GM23338 (cell line): ENCODE measurements around the gene NOVA2. TPM values are rescaled to one million over a fixed set of nuclear protein-coding genes. Genes with fewer than 3 reads are reported as not detected.

Source experiments
- ATAC-seq: fragments of 200-7000 bp; cut with Tn5 transposase; 3 replicates; pipeline ENCODE4 v1.9.1; 2020
- DNase-seq: peaks from one replicate; pipeline ENCODE4 v3.0.0-alpha.2; 2015; ENCODE audit warnings: low spot score
- H2AFZ ChIP-seq: fragments of 200-600 bp; sonication (generic); 2 replicates; pipeline ENCODE4 v1.8.0; 2016; ENCODE audit warnings: antibody characterized with exemption, mild to moderate bottlenecking, moderate library complexity
- H3F3A ChIP-seq: fragments of 200-600 bp; sonication (generic); replicated peaks from 2 replicates; pipeline ENCODE4 v1.8.0; 2017; ENCODE audit warnings: antibody characterized with exemption, mixed run types, low read depth
- H3K27ac ChIP-seq: fragments of 200-600 bp; sonication (generic); 2 replicates; pipeline ENCODE4 v1.6.1; 2016; ENCODE audit warnings: low read depth
- H3K27me3 ChIP-seq: fragments of 200-600 bp; sonication (generic); 2 replicates; pipeline ENCODE4 v1.8.0; 2016; ENCODE audit warnings: mild to moderate bottlenecking, mixed run types, moderate library complexity; ENCODE audit not compliant: insufficient read depth
- H3K36me3 ChIP-seq: fragments of 200-600 bp; sonication (generic); 2 replicates; pipeline ENCODE4 v1.8.0; 2016; ENCODE audit warnings: mild to moderate bottlenecking; ENCODE audit not compliant: insufficient read depth
- H3K4me1 ChIP-seq: fragments of 200-600 bp; sonication (generic); 2 replicates; pipeline ENCODE4 v1.8.0; 2016; ENCODE audit warnings: mild to moderate bottlenecking, moderate library complexity; ENCODE audit not compliant: insufficient read depth
- H3K4me2 ChIP-seq: fragments of 200-600 bp; sonication (generic); 2 replicates; pipeline ENCODE4 v1.7.1; 2017; ENCODE audit warnings: mixed run types
- H3K4me3 ChIP-seq: fragments of 200-600 bp; sonication (generic); 2 replicates; pipeline ENCODE4 v1.6.1; 2016; ENCODE audit warnings: mixed run types
- H3K79me2 ChIP-seq: fragments of 200-600 bp; sonication (generic); replicated peaks from 2 replicates; pipeline ENCODE4 v1.8.0; 2017; ENCODE audit warnings: mild to moderate bottlenecking; ENCODE audit not compliant: insufficient read depth
- H3K9me2 ChIP-seq: fragments of 200-600 bp; sonication (generic); 2 replicates; pipeline ENCODE4 v1.8.0; 2017; ENCODE audit not compliant: insufficient read depth
- H4K20me1 ChIP-seq: fragments of 200-600 bp; sonication (generic); replicated peaks from 2 replicates; pipeline ENCODE4 v1.8.0; 2017; ENCODE audit warnings: mild to moderate bottlenecking; ENCODE audit not compliant: insufficient read depth
- H3K27ac Mint-ChIP-seq: 2 replicates; pipeline ENCODE4 v1.8.0; 2020; ENCODE audit warnings: inconsistent platforms, mild to moderate bottlenecking, moderate library complexity, mixed read lengths
- H3K27me3 Mint-ChIP-seq: 3 replicates; pipeline ENCODE4 v1.8.0; 2022; ENCODE audit warnings: low read depth, mild to moderate bottlenecking, moderate library complexity, mixed read lengths, inconsistent platforms; ENCODE audit not compliant: insufficient read depth, poor library complexity
- H3K36me3 Mint-ChIP-seq: 3 replicates; pipeline ENCODE4 v1.8.0; 2021; ENCODE audit warnings: low read depth, mild to moderate bottlenecking, inconsistent platforms, moderate library complexity, mixed read lengths
- H3K4me1 Mint-ChIP-seq: 3 replicates; pipeline ENCODE4 v1.8.0; 2020; ENCODE audit warnings: mild to moderate bottlenecking, inconsistent platforms, mixed read lengths
- H3K4me3 Mint-ChIP-seq: 3 replicates; pipeline ENCODE4 v1.8.0; 2021; ENCODE audit warnings: moderate library complexity, mild to moderate bottlenecking, inconsistent platforms, mixed read lengths
- H3K9me3 Mint-ChIP-seq: 3 replicates; pipeline ENCODE4 v1.8.0; 2020; ENCODE audit warnings: moderate library complexity, mild to moderate bottlenecking, inconsistent platforms, mixed read lengths
- CREB1 ChIP-seq: fragments of 250-450 bp; sonication (Bioruptor Pico); IDR thresholded peaks from 2 replicates; pipeline ENCODE4 v1.5.0; 2020; ENCODE audit warnings: low read depth, mild to moderate bottlenecking, moderate library complexity
- ETS1 ChIP-seq: IDR thresholded peaks from 2 replicates; pipeline ENCODE4 v1.6.1; 2016; ENCODE audit warnings: antibody characterized with exemption
- EZH2 ChIP-seq: fragments of 200-600 bp; sonication (generic); IDR thresholded peaks from one replicate; pipeline ENCODE4 v1.8.0; 2017; ENCODE audit warnings: antibody characterized with exemption, mild to moderate bottlenecking, low read depth; ENCODE audit not compliant: unreplicated experiment
- EZH2phosphoT487 ChIP-seq: fragments of 200-600 bp; sonication (generic); IDR thresholded peaks from one replicate; pipeline ENCODE4 v1.8.1; 2018; ENCODE audit warnings: antibody characterized with exemption; ENCODE audit not compliant: unreplicated experiment
- ZNF331 ChIP-seq: fragments of 250-450 bp; sonication (Bioruptor Pico); IDR thresholded peaks from 2 replicates; pipeline ENCODE4 v1.5.0; 2020; ENCODE audit warnings: low read depth, mild to moderate bottlenecking, moderate library complexity
- polyA plus RNA-seq: library from polyadenylated mRNA; unstranded; fragments of >200 nt; fragmentation: Nextera tagmentation; extraction: Ambion mirVana; gene quantifications from 2 replicates; pipeline ENCODE4 v1.2.1, GENCODE V29; 2016
- total RNA-seq: library from RNA; depleted of rRNA; stranded (reverse); fragments of >200 nt; shearing (Covaris generic); gene quantifications from 2 replicates; pipeline ENCODE4 v1.2.3, GENCODE V29; 2014
- TF ChIP-seq, protein P1 (sequence below), 2 experiments: fragments of 200-600 bp in 1 of 2; sonication (generic) in 1 of 2; conservative IDR thresholded peaks; 2 replicates each; pipeline versions ENCODE4 v1.5.1 to v1.6.1; 2016 to 2017; ENCODE audit warnings: antibody characterized with exemption in 2 of 2, low read depth in 2 of 2, mild to moderate bottlenecking in 2 of 2, moderate library complexity in 1 of 2

NOVA2 gene
- total and polyA plus RNA-seq, 2 experiments from 2014 or later = 5.1 to 13.7 TPM

DNA sequence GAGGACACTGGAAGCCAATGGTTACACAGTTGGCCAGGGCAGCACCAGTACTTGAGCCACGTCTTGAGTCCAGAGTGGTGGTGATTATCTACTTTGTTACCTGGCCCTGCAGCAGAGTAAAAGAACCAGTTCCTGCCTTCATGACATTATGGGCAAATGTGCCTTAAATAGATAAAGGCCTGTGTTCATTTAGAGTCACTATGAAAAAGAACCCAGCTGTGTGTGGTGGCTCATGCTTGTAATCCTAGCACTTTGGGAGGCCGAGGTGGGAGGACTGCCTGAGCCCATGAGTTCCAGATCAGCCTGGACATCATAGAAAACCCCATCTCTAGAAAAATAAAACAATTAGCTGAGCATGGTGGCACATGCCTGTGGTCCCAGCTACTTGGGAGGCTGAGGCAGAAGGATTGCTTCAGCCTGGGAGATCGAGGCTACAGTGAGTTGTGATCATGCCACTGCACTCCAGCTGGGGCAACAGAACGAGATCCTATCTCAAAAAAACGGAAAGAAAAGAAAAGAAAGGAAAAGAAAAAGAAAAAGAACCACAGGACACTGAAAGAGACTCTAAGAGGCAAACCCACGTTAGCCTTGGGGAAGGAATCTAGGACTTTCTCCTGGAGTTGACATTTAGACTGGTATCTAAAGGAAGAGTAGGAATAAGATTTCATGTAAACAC lies 84.3 kb downstream of the NOVA2 start (continued):
- no peak for TF ChIP-seq ETS1

GRCh38 chr19:45887200-45887710 lies 86.4 kb downstream of the NOVA2 start:
- Histone ChIP-seq H3K27me3 (no peaks in the 10 kb centered on the region), H3K9me2 (no peaks in the 10 kb centered on the region), H3K36me3 (no peaks in the 10 kb centered on the region), H3K27ac (peak overlapping the region; percentile 73), H4K20me1 (peaks cover 4% of the 10 kb centered on the region; the same call in 1 of the 2 replicates), H3K4me2 (peak overlapping the region; percentile 81), H3K4me3 (peak overlapping the region; percentile 71), H3F3A (peaks cover 15% of the 10 kb centered on the region; the same call in 1 of the 2 replicates), H3K4me1 (peaks cover 13% of the 10 kb centered on the region), H3K79me2 (0 out of 2 replicates have a peak, but pooled peaks cover 5% of the 10 kb centered on the region), H2AFZ (peak overlapping the region; percentile 25; the same call in 1 of the 2 replicates)
- Mint-ChIP-seq H3K27me3 (peaks cover 17% of the 10 kb centered on the region), H3K9me3 (peaks cover 2% of the 10 kb centered on the region; the same call in 1 of the 3 replicates), H3K4me3 (peak overlapping the region; percentile 95), H3K27ac (peak overlapping the region; percentile 99), H3K36me3 (peaks cover 8% of the 10 kb centered on the region), H3K4me1 (peaks cover 12% of the 10 kb centered on the region; the same call in 2 of the 3 replicates)
- no peak for ATAC-seq
- peak; percentile 79 for DNase-seq
- TF ChIP-seq ZNF331 (CRISPR knock-in tag) = no peak
- TF ChIP-seq ETS1 = no peak
- TF ChIP-seq CREB1 = peak; percentile 4; the same call in 1 of the 2 replicates

DNA sequence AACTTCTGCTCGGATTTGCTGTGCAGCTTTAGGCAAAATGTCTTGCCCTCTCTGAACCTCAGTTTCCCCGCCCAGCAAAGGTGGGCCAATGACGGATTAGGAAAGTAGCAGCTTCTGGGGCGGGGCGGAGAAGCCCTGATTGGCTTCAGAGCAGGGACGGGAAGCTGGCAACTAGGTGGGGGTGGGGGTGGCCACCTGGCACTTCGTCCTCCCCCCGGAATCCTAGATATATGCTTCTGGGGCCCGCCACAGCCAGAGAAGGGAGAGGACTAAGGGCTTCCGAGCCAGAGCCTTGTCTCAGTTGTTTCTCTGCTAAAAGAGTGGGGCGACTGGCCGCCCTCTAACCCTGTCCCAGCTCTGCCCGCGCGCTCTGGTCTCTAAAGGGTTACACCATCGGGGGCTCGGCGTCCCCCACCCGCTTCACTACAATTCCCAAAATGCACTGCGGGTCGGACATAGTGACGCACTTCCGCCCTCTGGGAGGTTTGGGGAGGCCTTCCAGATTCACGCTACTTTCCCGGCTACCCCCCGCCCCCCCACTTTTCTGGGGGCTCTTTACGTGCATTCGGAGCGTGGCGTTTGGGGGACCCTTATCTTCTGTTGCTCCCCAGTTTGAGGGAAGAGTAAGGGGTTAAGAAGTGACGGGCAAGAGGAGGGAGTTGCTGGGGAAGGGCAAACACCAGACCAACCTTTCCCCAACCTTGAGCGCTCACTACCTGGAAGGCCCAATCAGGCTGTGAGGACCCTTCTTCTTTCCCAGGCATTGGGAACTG lies 87.1 kb downstream of the NOVA2 start:
- Mint-ChIP-seq H3K27me3 (peaks cover 18% of the 10 kb centered on the region), H3K4me1 (peaks cover 16% of the 10 kb centered on the region), H3K4me3 (peak overlapping the region; percentile 95), H3K36me3 (peaks cover 8% of the 10 kb centered on the region), H3K27ac (peak overlapping the region; percentile 99), H3K9me3 (peaks cover 2% of the 10 kb centered on the region; the same call in 1 of the 3 replicates)
- Histone ChIP-seq H3K27ac (peak overlapping the region; percentile 73), H3K36me3 (no peaks in the 10 kb centered on the region), H3K9me2 (no peaks in the 10 kb centered on the region), H3K4me2 (peak overlapping the region; percentile 81), H2AFZ (peak overlapping the region; percentile 84), H4K20me1 (0 out of 2 replicates have a peak, but pooled peaks cover 4% of the 10 kb centered on the region), H3K4me3 (peak overlapping the region; percentile 71), H3K4me1 (peaks cover 20% of the 10 kb centered on the region), H3F3A (peaks cover 16% of the 10 kb centered on the region; the same call in 1 of the 2 replicates), H3K79me2 (0 out of 2 replicates have a peak, but pooled peaks cover 5% of the 10 kb centered on the region), H3K27me3 (no peaks in the 10 kb centered on the region)
- DNase-seq (peak; percentile 98), ATAC-seq (peak; percentile 52)
- TF ChIP-seq EZH2 (no peak), EZH2phosphoT487 (no peak), CREB1 (peak; percentile 92), ETS1 (peak; percentile 94)
- TF ChIP-seq, protein P1, sequence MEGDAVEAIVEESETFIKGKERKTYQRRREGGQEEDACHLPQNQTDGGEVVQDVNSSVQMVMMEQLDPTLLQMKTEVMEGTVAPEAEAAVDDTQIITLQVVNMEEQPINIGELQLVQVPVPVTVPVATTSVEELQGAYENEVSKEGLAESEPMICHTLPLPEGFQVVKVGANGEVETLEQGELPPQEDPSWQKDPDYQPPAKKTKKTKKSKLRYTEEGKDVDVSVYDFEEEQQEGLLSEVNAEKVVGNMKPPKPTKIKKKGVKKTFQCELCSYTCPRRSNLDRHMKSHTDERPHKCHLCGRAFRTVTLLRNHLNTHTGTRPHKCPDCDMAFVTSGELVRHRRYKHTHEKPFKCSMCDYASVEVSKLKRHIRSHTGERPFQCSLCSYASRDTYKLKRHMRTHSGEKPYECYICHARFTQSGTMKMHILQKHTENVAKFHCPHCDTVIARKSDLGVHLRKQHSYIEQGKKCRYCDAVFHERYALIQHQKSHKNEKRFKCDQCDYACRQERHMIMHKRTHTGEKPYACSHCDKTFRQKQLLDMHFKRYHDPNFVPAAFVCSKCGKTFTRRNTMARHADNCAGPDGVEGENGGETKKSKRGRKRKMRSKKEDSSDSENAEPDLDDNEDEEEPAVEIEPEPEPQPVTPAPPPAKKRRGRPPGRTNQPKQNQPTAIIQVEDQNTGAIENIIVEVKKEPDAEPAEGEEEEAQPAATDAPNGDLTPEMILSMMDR (conservative IDR thresholded peaks at IDR 0.05; ENCODE audit: low read depth in 2 of 2) = no peak
